Stimulated activated CD4-positive, alpha-beta T cell treated with anti-CD3 and anti-CD28 coated beads, Interleukin-1b, Interleukin-23, amount 100 ng/mL, for 4 hours (primary cell): ENCODE measurements around the gene EVI2A.
"Not testable (repeated sequence)": the region's sequence is repeated elsewhere in the genome, so short reads cannot be mapped to it uniquely, and the experiment has no call there.

ENCODE experiments used
- DNase-seq, 2 donors: peaks; one replicate each; pipeline ENCODE4 v3.0.0-alpha.2; 2020; ENCODE audit warnings: low read depth in 2 of 2

Gene EVI2A

DNA sequence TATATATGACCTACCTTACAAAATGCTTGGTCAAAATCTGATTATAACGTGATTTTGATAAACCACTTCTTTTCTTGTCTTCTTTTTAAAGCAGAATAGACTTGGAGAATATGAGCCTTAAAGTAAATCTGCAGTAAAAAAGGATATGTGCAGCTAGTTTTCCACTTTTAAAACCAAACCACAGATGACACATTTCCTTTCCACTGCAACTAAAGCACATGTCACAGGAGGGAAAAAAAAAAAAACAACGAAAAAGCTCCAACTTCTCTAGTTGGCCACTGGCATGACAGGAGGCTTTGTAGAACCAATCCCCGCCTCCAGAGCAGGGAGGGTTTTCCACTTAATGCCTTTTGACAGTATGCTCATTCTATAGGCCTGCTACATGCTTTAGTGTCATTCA, at the start of gene EVI2A:
Gene EVI2A, minus strand, starts transcription at position 142 of the 400 bp plus-strand sequence. CDS start 2,609 bp downstream, outside the sequence.
- DNase-seq: peak; percentile 30 to 62

GRCh38 chr17:31369266-31369665, 47.8 kb upstream of the EVI2A start:
- no peak for DNase-seq

GRCh38 chr17:31366088-31366487, 44.7 kb upstream of the EVI2A start:
- DNase-seq: no peak

- DNase-seq: no peak
Measured at GRCh38 chr17:31364012-31364411, 42.6 kb upstream of the EVI2A start.

- DNase-seq: no peak
Measured at GRCh38 chr17:31357839-31358394, 36.5 kb upstream of the EVI2A start.

GRCh38 chr17:31357091-31357490, 35.7 kb upstream of the EVI2A start:
- DNase-seq: no peak

- DNase-seq: no peak
Measured at GRCh38 chr17:31355935-31356334, 34.5 kb upstream of the EVI2A start.

- DNase-seq: no peak
Measured at GRCh38 chr17:31349454-31349853, 28.0 kb upstream of the EVI2A start.

GRCh38 chr17:31345191-31345747, 23.8 kb upstream of the EVI2A start:
- not testable (repeated sequence) for DNase-seq

- DNase-seq: no peak
Measured at GRCh38 chr17:31339906-31340661, 18.7 kb upstream of the EVI2A start.

DNA sequence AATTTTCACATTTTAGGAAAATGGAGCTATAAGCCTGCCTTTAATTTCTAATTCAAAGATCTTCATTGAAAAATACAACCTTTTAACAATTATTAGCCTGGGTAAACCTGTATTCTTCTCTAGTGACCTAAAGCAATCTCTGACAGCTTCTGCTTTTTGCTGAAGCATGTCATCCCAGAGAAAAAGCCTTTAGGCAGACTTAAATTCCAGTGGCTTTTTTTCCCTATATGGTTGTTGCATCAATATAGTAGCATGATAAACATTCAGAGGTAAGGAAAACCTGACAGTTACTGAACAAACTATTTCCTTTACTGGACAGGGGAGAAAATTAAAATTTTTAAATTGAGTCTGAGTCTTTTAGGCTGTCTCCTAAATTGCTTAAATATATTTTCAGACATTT, 7.8 kb upstream of the EVI2A start:
- no peak for DNase-seq

GRCh38 chr17:31328160-31328535, 6.7 kb upstream of the EVI2A start:
- DNase-seq: no peak

GRCh38 chr17:31327534-31328159, 6.2 kb upstream of the EVI2A start:
- DNase-seq: no peak

- DNase-seq: no peak
Measured at GRCh38 chr17:31323551-31323950, 2.1 kb upstream of the EVI2A start.

DNA sequence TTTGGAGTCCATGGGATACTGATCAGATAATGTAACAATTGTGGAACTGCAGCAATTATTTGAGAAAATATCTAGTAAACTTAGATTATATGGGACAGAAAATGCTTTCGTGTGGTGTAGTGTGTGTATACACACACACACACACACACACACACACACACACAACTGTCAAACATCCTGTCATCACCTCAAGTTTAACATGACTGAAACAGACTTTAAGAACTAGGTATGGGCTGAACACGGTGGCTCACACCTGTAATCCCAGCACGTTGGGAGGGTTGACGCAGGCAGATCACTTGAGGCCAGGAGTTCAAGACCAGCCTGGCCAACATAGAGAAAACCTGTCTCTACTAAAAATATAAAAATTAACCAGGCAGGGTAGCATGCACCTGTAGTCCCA, 544 bp upstream of the EVI2A start:
- DNase-seq: no peak

GRCh38 chr17:31320791-31321190, 631 bp downstream of the EVI2A start:
- DNase-seq: no peak

- no peak for DNase-seq
Measured at GRCh38 chr17:31320241-31320640, 1.2 kb downstream of the EVI2A start.

DNA sequence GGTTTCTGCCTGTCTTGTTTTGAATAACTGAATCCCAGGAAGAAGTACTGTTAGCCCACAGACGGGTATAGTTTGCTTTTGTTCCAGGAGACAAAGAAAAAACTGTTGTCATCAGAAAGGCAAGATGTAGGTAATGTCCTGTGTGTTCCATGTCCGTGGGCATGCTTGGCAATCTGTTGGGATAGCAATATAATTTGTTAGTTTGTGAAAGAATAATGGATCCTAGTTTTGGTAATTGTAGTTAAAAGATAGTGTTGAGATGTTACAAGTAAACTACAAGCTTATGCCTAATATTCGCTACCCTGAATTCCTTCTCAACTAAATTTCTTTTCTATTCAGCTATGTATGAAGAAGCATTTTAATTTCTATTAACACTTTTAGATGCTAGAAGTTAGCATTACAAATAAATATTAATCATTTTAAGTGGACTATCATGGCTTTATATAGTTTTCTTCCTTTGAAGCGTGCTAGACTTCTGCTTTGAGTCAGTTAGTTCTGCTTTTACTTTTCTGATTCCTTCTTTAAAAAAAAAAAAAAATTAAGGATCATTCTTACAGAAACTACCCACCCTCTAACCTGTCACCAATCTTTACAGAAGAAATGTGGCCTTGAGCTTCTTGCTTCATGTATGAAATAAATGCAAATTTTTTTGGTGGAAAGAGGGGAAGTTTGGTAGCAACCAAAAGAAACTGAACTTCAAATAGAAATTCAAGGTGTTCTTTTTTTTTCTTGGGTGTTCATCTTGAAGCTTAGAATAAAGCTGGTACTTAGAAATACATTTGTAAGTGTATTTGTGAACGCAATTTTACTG, 2.4 kb downstream of the EVI2A start:
- DNase-seq: no peak

GRCh38 chr17:31318298-31318801, 3.1 kb downstream of the EVI2A start:
- no peak for DNase-seq

DNA sequence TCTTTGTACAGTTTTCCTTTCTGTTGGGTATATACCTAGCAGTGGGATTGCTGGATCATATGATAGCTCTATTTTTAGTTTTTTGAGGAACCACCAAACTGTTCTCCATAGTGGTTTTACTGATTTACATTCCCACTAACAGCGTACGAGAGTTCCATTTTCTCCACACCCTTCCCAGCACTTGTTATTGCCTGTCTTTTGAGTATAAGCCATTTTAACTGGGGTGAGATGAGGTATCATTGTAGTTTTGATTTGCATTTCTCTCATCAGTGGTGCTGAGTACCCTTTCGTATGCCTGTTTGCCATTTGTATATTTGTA, 6.7 kb downstream of the EVI2A start:
- no peak for DNase-seq

- no peak for DNase-seq
Measured at GRCh38 chr17:31313982-31314781, 7.2 kb downstream of the EVI2A start, which contains the start of gene EVI2B. EVI2B (minus strand) TSS chr17:31314054; CDS start chr17:31305609, 8,445 bp downstream.
